Adrenal gland (tissue), 12 donors: ENCODE measurements around the gene SEMA3A. TPM values are rescaled to one million over a fixed set of nuclear protein-coding genes. Genes with fewer than 3 reads are reported as not detected.

Source experiments
- DNase-seq, 7 donors: peaks; one replicate each; pipeline ENCODE4 v3.0.0-alpha.2; 2019 to 2020
- H3K27ac ChIP-seq, 5 donors: fragments of 200-600 bp; sonication (generic) in 4 of 5; 1 replicate in 3 of 5; 2 replicates in 2 of 5; pipeline versions ENCODE4 v1.5.1 to v1.8.0; 2016 to 2020; ENCODE audit warnings: mild to moderate bottlenecking in 1 of 5
- H3K27me3 ChIP-seq: fragments of 200-600 bp; 2 replicates; pipeline ENCODE4 v1.8.0; 2021
- H3K36me3 ChIP-seq, 2 donors: fragments of 200-600 bp; replicated peaks in 1 of 2; 1 replicate in 1 of 2; 2 replicates in 1 of 2; pipeline versions ENCODE4 v1.5.1 to v1.8.0; 2018 to 2022
- H3K4me1 ChIP-seq, 2 donors: fragments of 200-600 bp; replicated peaks in 1 of 2; 1 replicate in 1 of 2; 2 replicates in 1 of 2; pipeline versions ENCODE4 v1.5.1 to v1.8.0; 2018 to 2021
- H3K4me3 ChIP-seq, 4 donors: fragments of 200-600 bp; sonication (generic) in 3 of 4; one replicate each; pipeline ENCODE4 v1.5.1; 2016 to 2018
- H3K9me3 ChIP-seq, 3 donors: fragments of 200-600 bp; sonication (generic) in 1 of 3; replicated peaks in 1 of 3; 1 replicate in 2 of 3; 2 replicates in 1 of 3; pipeline versions ENCODE4 v1.5.1 to v1.8.0; 2016 to 2021
- CTCF ChIP-seq, 6 experiments: fragments of 450-650 bp in 4 of 6; fragments of 200-600 bp in 2 of 6; sonication (generic) in 1 of 6; IDR thresholded peaks; 1 replicate in 5 of 6; 2 replicates in 1 of 6; pipeline versions ENCODE4 v1.5.1 to v1.8.0; 2016 to 2021; ENCODE audit warnings: antibody characterized with exemption in 6 of 6, mild to moderate bottlenecking in 2 of 6, moderate library complexity in 1 of 6
- POLR2A ChIP-seq, 2 donors: fragments of 450-650 bp; IDR thresholded peaks; one replicate each; pipeline ENCODE4 v1.6.1; 2017; ENCODE audit warnings: antibody characterized with exemption in 2 of 2, mild to moderate bottlenecking in 2 of 2, moderate library complexity in 1 of 2
- WGBS, 4 donors: extraction: QIAGEN DNeasy Blood & Tissue Kit in 2 of 4; methylation state at CpG; one replicate each; pipeline versions ENCODE4 v1.1.5 to v1.1.7; 2013 to 2017; 5-methylcytosine and 5-hydroxymethylcytosine counted together
- intact Hi-C, 2 donors: fragments of 100-400 bp; cut with DNase I; formaldehyde crosslinking; loops; one replicate each; pipeline versions ENCODE4 v1.14.1 to v1.15.0; 2022 to 2023
- polyA plus RNA-seq, 3 donors: library from polyadenylated mRNA; stranded (reverse); fragments of 200-250 nt in 2 of 3; fragments of 350-450 nt in 1 of 3; fragmentation: Illumina TruSeq in 1 of 3; extraction: RNeasy Lipid Tissue Mini Kit (QIAGEN cat#74804) in 1 of 3; gene quantifications; one replicate each; pipeline ENCODE4 v1.2.3, GENCODE V29; 2013 to 2014
- total RNA-seq, 9 donors: library from RNA; depleted of rRNA in 4 of 9; stranded (reverse); fragments of >200 nt in 4 of 9; fragments of 120-200 nt in 1 of 9; fragmentation: NEBNext Ultra II Directional in 1 of 9; extraction: Animal tissue kit (Norgen Biotek cat#: 25700) in 1 of 9; gene quantifications; one replicate each; pipeline versions ENCODE4 v1.1.0 to v1.2.4, GENCODE V29; 2013 to 2023
- donor health status: healthy with polysubstance abuse.
- donor health status: Bipolar disorder and iron deficiency.
- donor health status: DM: yes; HTN: yes; CAD: no.
- donor health status: DM: no; HTN: no; CAD: no.
- donor health status: DM: no; HTN: no; CAD: no.
- donor health status: DM: yes; HTN: yes; CAD: no.

The SEMA3A gene
- total and polyA plus RNA-seq, 12 donors, result 0.24 to 17.5 (median 1.2) TPM

- TF ChIP-seq POLR2A (IDR thresholded peaks at IDR 0.05) (no peak), CTCF (IDR thresholded peaks at IDR 0.05) (no peak)
- WGBS, 4 donors, result 69 to 90% (median 72%) methylated on average over 2 of the region's 2 CpGs
- Histone ChIP-seq H3K9me3 (no peaks in the 10 kb centered on the region), H3K4me1 (no peaks in the 10 kb centered on the region), H3K36me3 (no peaks in the 10 kb centered on the region), H3K27ac (no peak overlapping the region), H3K4me3 (no peak overlapping the region), H3K27me3 (no peaks in the 10 kb centered on the region)
- intact Hi-C loops, result no loop called here
- no peak for DNase-seq
Observed at GRCh38 chr7:84181628-84182027, 13.0 kb downstream of the SEMA3A start.

- no peaks in the 10 kb centered on the region for H3K9me3 ChIP-seq
- no peak for TF ChIP-seq POLR2A (IDR thresholded peaks at IDR 0.05)
- TF ChIP-seq CTCF (IDR thresholded peaks at IDR 0.05), result no peak
- intact Hi-C loops, result no loop called here
- H3K27ac ChIP-seq, result no peak overlapping the region
- H3K36me3 ChIP-seq, result no peaks in the 10 kb centered on the region
- 56 to 82% (median 63%) methylated on average over 3 of the region's 3 CpGs for WGBS, 4 donors
- no peak overlapping the region for H3K4me3 ChIP-seq
- H3K27me3 ChIP-seq, result no peaks in the 10 kb centered on the region
- no peak for DNase-seq
- no peaks in the 10 kb centered on the region for H3K4me1 ChIP-seq
Observed at GRCh38 chr7:84177758-84178412, 16.7 kb downstream of the SEMA3A start.

- Histone ChIP-seq H3K27me3 (no peaks in the 10 kb centered on the region), H3K4me3 (no peak overlapping the region), H3K36me3 (no peaks in the 10 kb centered on the region), H3K27ac (no peak overlapping the region), H3K4me1 (no peaks in the 10 kb centered on the region), H3K9me3 (no peaks in the 10 kb centered on the region)
- no peak for TF ChIP-seq POLR2A (IDR thresholded peaks at IDR 0.05)
- TF ChIP-seq CTCF (IDR thresholded peaks at IDR 0.05), result no peak
- intact Hi-C loops, result no loop called here
- 59 to 70% (median 66%) methylated on average over 2 of the region's 2 CpGs for WGBS, 4 donors
- DNase-seq, result no peak
Observed at GRCh38 chr7:84176716-84177115, 17.9 kb downstream of the SEMA3A start.

GRCh38 chr7:84175461-84175860, 19.1 kb downstream of the SEMA3A start:
- intact Hi-C loops, result no loop called here
- no peaks in the 10 kb centered on the region for H3K9me3 ChIP-seq
- H3K36me3 ChIP-seq, result no peaks in the 10 kb centered on the region
- H3K27me3 ChIP-seq, result no peaks in the 10 kb centered on the region
- no peak overlapping the region for H3K4me3 ChIP-seq
- no peak for DNase-seq
- WGBS, 4 donors, result 81 to 93% (median 88%) methylated on average over 2 of the region's 2 CpGs
- TF ChIP-seq POLR2A (IDR thresholded peaks at IDR 0.05) (no peak), CTCF (IDR thresholded peaks at IDR 0.05) (no peak)
- no peak overlapping the region for H3K27ac ChIP-seq
- no peaks in the 10 kb centered on the region for H3K4me1 ChIP-seq
